GM23338 (cell line): ENCODE data around the gene DPF1. TPM values are rescaled to one million over a fixed set of nuclear protein-coding genes. Genes with fewer than 3 reads are reported as not detected.

Source experiments
- ATAC-seq: fragments of 200-7000 bp; cut with Tn5 transposase; 3 replicates; pipeline ENCODE4 v1.9.1; 2020
- DNase-seq: peaks from one replicate; pipeline ENCODE4 v3.0.0-alpha.2; 2015; ENCODE audit warnings: low spot score
- H2AFZ ChIP-seq: fragments of 200-600 bp; sonication (generic); 2 replicates; pipeline ENCODE4 v1.8.0; 2016; ENCODE audit warnings: antibody characterized with exemption, mild to moderate bottlenecking, moderate library complexity
- H3F3A ChIP-seq: fragments of 200-600 bp; sonication (generic); replicated peaks from 2 replicates; pipeline ENCODE4 v1.8.0; 2017; ENCODE audit warnings: antibody characterized with exemption, mixed run types, low read depth
- H3K27ac ChIP-seq: fragments of 200-600 bp; sonication (generic); 2 replicates; pipeline ENCODE4 v1.6.1; 2016; ENCODE audit warnings: low read depth
- H3K27me3 ChIP-seq: fragments of 200-600 bp; sonication (generic); 2 replicates; pipeline ENCODE4 v1.8.0; 2016; ENCODE audit warnings: mild to moderate bottlenecking, mixed run types, moderate library complexity; ENCODE audit not compliant: insufficient read depth
- H3K36me3 ChIP-seq: fragments of 200-600 bp; sonication (generic); 2 replicates; pipeline ENCODE4 v1.8.0; 2016; ENCODE audit warnings: mild to moderate bottlenecking; ENCODE audit not compliant: insufficient read depth
- H3K4me1 ChIP-seq: fragments of 200-600 bp; sonication (generic); 2 replicates; pipeline ENCODE4 v1.8.0; 2016; ENCODE audit warnings: mild to moderate bottlenecking, moderate library complexity; ENCODE audit not compliant: insufficient read depth
- H3K4me2 ChIP-seq: fragments of 200-600 bp; sonication (generic); 2 replicates; pipeline ENCODE4 v1.7.1; 2017; ENCODE audit warnings: mixed run types
- H3K4me3 ChIP-seq: fragments of 200-600 bp; sonication (generic); 2 replicates; pipeline ENCODE4 v1.6.1; 2016; ENCODE audit warnings: mixed run types
- H3K79me2 ChIP-seq: fragments of 200-600 bp; sonication (generic); replicated peaks from 2 replicates; pipeline ENCODE4 v1.8.0; 2017; ENCODE audit warnings: mild to moderate bottlenecking; ENCODE audit not compliant: insufficient read depth
- H3K9me2 ChIP-seq: fragments of 200-600 bp; sonication (generic); 2 replicates; pipeline ENCODE4 v1.8.0; 2017; ENCODE audit not compliant: insufficient read depth
- H4K20me1 ChIP-seq: fragments of 200-600 bp; sonication (generic); replicated peaks from 2 replicates; pipeline ENCODE4 v1.8.0; 2017; ENCODE audit warnings: mild to moderate bottlenecking; ENCODE audit not compliant: insufficient read depth
- H3K27ac Mint-ChIP-seq: 2 replicates; pipeline ENCODE4 v1.8.0; 2020; ENCODE audit warnings: inconsistent platforms, mild to moderate bottlenecking, moderate library complexity, mixed read lengths
- H3K27me3 Mint-ChIP-seq: 3 replicates; pipeline ENCODE4 v1.8.0; 2022; ENCODE audit warnings: low read depth, mild to moderate bottlenecking, moderate library complexity, mixed read lengths, inconsistent platforms; ENCODE audit not compliant: insufficient read depth, poor library complexity
- H3K36me3 Mint-ChIP-seq: 3 replicates; pipeline ENCODE4 v1.8.0; 2021; ENCODE audit warnings: low read depth, mild to moderate bottlenecking, inconsistent platforms, moderate library complexity, mixed read lengths
- H3K4me1 Mint-ChIP-seq: 3 replicates; pipeline ENCODE4 v1.8.0; 2020; ENCODE audit warnings: mild to moderate bottlenecking, inconsistent platforms, mixed read lengths
- H3K4me3 Mint-ChIP-seq: 3 replicates; pipeline ENCODE4 v1.8.0; 2021; ENCODE audit warnings: moderate library complexity, mild to moderate bottlenecking, inconsistent platforms, mixed read lengths
- H3K9me3 Mint-ChIP-seq: 3 replicates; pipeline ENCODE4 v1.8.0; 2020; ENCODE audit warnings: moderate library complexity, mild to moderate bottlenecking, inconsistent platforms, mixed read lengths
- CREB1 ChIP-seq: fragments of 250-450 bp; sonication (Bioruptor Pico); IDR thresholded peaks from 2 replicates; pipeline ENCODE4 v1.5.0; 2020; ENCODE audit warnings: low read depth, mild to moderate bottlenecking, moderate library complexity
- EZH2 ChIP-seq: fragments of 200-600 bp; sonication (generic); IDR thresholded peaks from one replicate; pipeline ENCODE4 v1.8.0; 2017; ENCODE audit warnings: antibody characterized with exemption, mild to moderate bottlenecking, low read depth; ENCODE audit not compliant: unreplicated experiment
- EZH2phosphoT487 ChIP-seq: fragments of 200-600 bp; sonication (generic); IDR thresholded peaks from one replicate; pipeline ENCODE4 v1.8.1; 2018; ENCODE audit warnings: antibody characterized with exemption; ENCODE audit not compliant: unreplicated experiment
- JUNB ChIP-seq: IDR thresholded peaks from one replicate; pipeline ENCODE4 v1.6.1; 2016; ENCODE audit warnings: antibody characterized with exemption; ENCODE audit not compliant: unreplicated experiment
- NANOG ChIP-seq: IDR thresholded peaks from 2 replicates; pipeline ENCODE4 v1.6.1; 2016; ENCODE audit warnings: antibody characterized with exemption, borderline replicate concordance
- POLR2AphosphoS5 ChIP-seq: IDR thresholded peaks from 2 replicates; pipeline ENCODE4 v1.6.1; 2016; ENCODE audit warnings: antibody characterized with exemption, low read depth
- STAT1 ChIP-seq: IDR thresholded peaks from one replicate; pipeline ENCODE4 v1.6.1; 2016; ENCODE audit warnings: antibody characterized with exemption; ENCODE audit not compliant: unreplicated experiment
- ZNF114 ChIP-seq: fragments of 250-450 bp; sonication (Bioruptor Pico); IDR thresholded peaks from 2 replicates; pipeline ENCODE4 v1.5.0; 2020; ENCODE audit warnings: mild to moderate bottlenecking, moderate library complexity
- ZNF331 ChIP-seq: fragments of 250-450 bp; sonication (Bioruptor Pico); IDR thresholded peaks from 2 replicates; pipeline ENCODE4 v1.5.0; 2020; ENCODE audit warnings: low read depth, mild to moderate bottlenecking, moderate library complexity
- ZNF462 ChIP-seq: fragments of 250-450 bp; sonication (Bioruptor Pico); IDR thresholded peaks from 2 replicates; pipeline ENCODE4 v1.5.0; 2020; ENCODE audit warnings: mild to moderate bottlenecking, moderate library complexity
- polyA plus RNA-seq: library from polyadenylated mRNA; unstranded; fragments of >200 nt; fragmentation: Nextera tagmentation; extraction: Ambion mirVana; gene quantifications from 2 replicates; pipeline ENCODE4 v1.2.1, GENCODE V29; 2016
- total RNA-seq: library from RNA; depleted of rRNA; stranded (reverse); fragments of >200 nt; shearing (Covaris generic); gene quantifications from 2 replicates; pipeline ENCODE4 v1.2.3, GENCODE V29; 2014
- TF ChIP-seq, protein P1 (sequence below), 2 experiments: fragments of 200-600 bp in 1 of 2; sonication (generic) in 1 of 2; conservative IDR thresholded peaks; 2 replicates each; pipeline versions ENCODE4 v1.5.1 to v1.6.1; 2016 to 2017; ENCODE audit warnings: antibody characterized with exemption in 2 of 2, low read depth in 2 of 2, mild to moderate bottlenecking in 2 of 2, moderate library complexity in 1 of 2
- TF ChIP-seq, protein P2 (sequence below): IDR thresholded peaks from one replicate; pipeline ENCODE4 v1.6.1; 2018; ENCODE audit warnings: antibody characterized with exemption; ENCODE audit not compliant: unreplicated experiment
- TF ChIP-seq, protein P3 (sequence below): IDR thresholded peaks from 2 replicates; pipeline ENCODE4 v1.6.1; 2016; ENCODE audit warnings: antibody characterized with exemption

DPF1 gene
- total and polyA plus RNA-seq, 2 experiments from 2014 or later = 8.3 to 11.7 TPM

DNA sequence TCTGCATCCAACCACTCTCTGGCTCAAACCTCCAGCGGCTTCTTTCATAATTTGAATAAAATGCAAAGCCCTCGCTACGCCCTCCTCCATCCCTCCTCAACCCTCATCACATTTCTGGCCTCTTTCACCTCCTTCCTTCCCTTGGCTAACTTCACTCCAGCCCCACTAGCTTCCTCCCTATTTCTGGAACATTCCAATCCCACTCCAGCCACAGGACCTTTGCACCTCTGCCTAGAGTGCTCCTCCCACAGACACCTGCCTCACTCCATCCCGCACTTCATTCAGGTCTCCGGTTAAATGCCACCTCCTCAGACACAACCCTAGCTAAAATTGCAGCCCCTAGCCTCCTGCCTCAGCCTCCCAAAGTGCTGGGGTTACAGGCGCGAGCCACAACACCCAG lies 7.9 kb upstream of the DPF1 start:
- Mint-ChIP-seq H3K27ac (no peak overlapping the region), H3K4me1 (peaks cover 13% of the 10 kb centered on the region), H3K9me3 (no peaks in the 10 kb centered on the region), H3K36me3 (no peaks in the 10 kb centered on the region; the same call in 2 of the 3 replicates), H3K27me3 (peaks cover 33% of the 10 kb centered on the region), H3K4me3 (no peak overlapping the region)
- Histone ChIP-seq H3K4me1 (peaks cover 12% of the 10 kb centered on the region), H3K27ac (no peak overlapping the region), H3K9me2 (no peaks in the 10 kb centered on the region), H3K4me3 (no peak overlapping the region), H3K36me3 (no peaks in the 10 kb centered on the region), H4K20me1 (no peaks in the 10 kb centered on the region), H3K79me2 (0 out of 2 replicates have a peak, but pooled peaks cover 3% of the 10 kb centered on the region), H3F3A (peaks cover 5% of the 10 kb centered on the region; the same call in 1 of the 2 replicates), H3K27me3 (peaks cover 4% of the 10 kb centered on the region; the same call in 1 of the 2 replicates), H2AFZ (no peak overlapping the region), H3K4me2 (no peak overlapping the region)
- DNase-seq = no peak
- TF ChIP-seq ZNF331 (CRISPR knock-in tag) = no peak
- no peak for TF ChIP-seq STAT1
- TF ChIP-seq POLR2AphosphoS5 = no peak
- no peak for TF ChIP-seq CREB1 (CRISPR knock-in tag)
- TF ChIP-seq JUNB = no peak
- TF ChIP-seq, protein P1, sequence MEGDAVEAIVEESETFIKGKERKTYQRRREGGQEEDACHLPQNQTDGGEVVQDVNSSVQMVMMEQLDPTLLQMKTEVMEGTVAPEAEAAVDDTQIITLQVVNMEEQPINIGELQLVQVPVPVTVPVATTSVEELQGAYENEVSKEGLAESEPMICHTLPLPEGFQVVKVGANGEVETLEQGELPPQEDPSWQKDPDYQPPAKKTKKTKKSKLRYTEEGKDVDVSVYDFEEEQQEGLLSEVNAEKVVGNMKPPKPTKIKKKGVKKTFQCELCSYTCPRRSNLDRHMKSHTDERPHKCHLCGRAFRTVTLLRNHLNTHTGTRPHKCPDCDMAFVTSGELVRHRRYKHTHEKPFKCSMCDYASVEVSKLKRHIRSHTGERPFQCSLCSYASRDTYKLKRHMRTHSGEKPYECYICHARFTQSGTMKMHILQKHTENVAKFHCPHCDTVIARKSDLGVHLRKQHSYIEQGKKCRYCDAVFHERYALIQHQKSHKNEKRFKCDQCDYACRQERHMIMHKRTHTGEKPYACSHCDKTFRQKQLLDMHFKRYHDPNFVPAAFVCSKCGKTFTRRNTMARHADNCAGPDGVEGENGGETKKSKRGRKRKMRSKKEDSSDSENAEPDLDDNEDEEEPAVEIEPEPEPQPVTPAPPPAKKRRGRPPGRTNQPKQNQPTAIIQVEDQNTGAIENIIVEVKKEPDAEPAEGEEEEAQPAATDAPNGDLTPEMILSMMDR (conservative IDR thresholded peaks at IDR 0.05; ENCODE audit: low read depth in 2 of 2) = no peak
- no peak for TF ChIP-seq EZH2
- no peak for TF ChIP-seq ZNF462 (CRISPR knock-in tag)
- TF ChIP-seq, protein P2, sequence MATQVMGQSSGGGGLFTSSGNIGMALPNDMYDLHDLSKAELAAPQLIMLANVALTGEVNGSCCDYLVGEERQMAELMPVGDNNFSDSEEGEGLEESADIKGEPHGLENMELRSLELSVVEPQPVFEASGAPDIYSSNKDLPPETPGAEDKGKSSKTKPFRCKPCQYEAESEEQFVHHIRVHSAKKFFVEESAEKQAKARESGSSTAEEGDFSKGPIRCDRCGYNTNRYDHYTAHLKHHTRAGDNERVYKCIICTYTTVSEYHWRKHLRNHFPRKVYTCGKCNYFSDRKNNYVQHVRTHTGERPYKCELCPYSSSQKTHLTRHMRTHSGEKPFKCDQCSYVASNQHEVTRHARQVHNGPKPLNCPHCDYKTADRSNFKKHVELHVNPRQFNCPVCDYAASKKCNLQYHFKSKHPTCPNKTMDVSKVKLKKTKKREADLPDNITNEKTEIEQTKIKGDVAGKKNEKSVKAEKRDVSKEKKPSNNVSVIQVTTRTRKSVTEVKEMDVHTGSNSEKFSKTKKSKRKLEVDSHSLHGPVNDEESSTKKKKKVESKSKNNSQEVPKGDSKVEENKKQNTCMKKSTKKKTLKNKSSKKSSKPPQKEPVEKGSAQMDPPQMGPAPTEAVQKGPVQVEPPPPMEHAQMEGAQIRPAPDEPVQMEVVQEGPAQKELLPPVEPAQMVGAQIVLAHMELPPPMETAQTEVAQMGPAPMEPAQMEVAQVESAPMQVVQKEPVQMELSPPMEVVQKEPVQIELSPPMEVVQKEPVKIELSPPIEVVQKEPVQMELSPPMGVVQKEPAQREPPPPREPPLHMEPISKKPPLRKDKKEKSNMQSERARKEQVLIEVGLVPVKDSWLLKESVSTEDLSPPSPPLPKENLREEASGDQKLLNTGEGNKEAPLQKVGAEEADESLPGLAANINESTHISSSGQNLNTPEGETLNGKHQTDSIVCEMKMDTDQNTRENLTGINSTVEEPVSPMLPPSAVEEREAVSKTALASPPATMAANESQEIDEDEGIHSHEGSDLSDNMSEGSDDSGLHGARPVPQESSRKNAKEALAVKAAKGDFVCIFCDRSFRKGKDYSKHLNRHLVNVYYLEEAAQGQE = no peak
- no peak for TF ChIP-seq NANOG
- TF ChIP-seq ZNF114 (CRISPR knock-in tag) = no peak
- no peak for TF ChIP-seq EZH2phosphoT487
- TF ChIP-seq, protein P3, sequence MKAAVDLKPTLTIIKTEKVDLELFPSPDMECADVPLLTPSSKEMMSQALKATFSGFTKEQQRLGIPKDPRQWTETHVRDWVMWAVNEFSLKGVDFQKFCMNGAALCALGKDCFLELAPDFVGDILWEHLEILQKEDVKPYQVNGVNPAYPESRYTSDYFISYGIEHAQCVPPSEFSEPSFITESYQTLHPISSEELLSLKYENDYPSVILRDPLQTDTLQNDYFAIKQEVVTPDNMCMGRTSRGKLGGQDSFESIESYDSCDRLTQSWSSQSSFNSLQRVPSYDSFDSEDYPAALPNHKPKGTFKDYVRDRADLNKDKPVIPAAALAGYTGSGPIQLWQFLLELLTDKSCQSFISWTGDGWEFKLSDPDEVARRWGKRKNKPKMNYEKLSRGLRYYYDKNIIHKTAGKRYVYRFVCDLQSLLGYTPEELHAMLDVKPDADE = no peak
- no peak for ATAC-seq
